ENCODE measurements around the gene NTN1.

DNA sequence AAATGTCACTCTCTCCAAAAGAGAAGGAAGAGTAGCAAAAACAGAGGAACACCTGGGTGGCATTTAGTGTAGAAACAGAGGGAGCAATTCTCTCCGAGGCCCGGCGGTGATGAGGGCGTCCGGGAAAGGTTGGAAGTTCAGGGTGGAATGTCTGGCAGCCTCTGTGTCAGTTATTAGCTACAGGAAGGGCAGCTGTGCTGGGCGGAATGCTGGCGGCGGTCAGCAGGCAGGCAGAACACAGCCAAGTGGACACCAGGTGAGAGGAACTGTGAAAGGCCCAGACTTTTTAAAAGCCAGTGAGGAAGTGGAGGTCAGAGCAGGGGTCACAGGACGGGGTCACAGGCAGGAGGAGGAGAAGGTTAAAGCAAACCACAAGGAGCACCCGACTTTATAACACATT lies 238.1 kb downstream of the NTN1 start:
- TF ChIP-seq, protein P1, sequence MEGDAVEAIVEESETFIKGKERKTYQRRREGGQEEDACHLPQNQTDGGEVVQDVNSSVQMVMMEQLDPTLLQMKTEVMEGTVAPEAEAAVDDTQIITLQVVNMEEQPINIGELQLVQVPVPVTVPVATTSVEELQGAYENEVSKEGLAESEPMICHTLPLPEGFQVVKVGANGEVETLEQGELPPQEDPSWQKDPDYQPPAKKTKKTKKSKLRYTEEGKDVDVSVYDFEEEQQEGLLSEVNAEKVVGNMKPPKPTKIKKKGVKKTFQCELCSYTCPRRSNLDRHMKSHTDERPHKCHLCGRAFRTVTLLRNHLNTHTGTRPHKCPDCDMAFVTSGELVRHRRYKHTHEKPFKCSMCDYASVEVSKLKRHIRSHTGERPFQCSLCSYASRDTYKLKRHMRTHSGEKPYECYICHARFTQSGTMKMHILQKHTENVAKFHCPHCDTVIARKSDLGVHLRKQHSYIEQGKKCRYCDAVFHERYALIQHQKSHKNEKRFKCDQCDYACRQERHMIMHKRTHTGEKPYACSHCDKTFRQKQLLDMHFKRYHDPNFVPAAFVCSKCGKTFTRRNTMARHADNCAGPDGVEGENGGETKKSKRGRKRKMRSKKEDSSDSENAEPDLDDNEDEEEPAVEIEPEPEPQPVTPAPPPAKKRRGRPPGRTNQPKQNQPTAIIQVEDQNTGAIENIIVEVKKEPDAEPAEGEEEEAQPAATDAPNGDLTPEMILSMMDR (conservative IDR thresholded peaks at IDR 0.05): no peak
- no peak for TF ChIP-seq ZFX (IDR thresholded peaks at IDR 0.05)

Measured in C4-2B (cell line).